Liver (tissue), 9 donors: Measurements from ENCODE around the gene PHKB. TPM values are rescaled to one million over a fixed set of nuclear protein-coding genes. Genes with fewer than 3 reads are reported as not detected.

Source experiments
- DNase-seq: peaks from one replicate; pipeline ENCODE4 v3.0.0-alpha.2; 2017; ENCODE audit warnings: low spot score
- H3K27ac ChIP-seq, 2 donors: one replicate each; pipeline ENCODE4 v1.7.0; 2013; ENCODE audit warnings: inconsistent platforms in 2 of 2, low read length in 2 of 2, control low read depth in 1 of 2, low read depth in 1 of 2, mild to moderate bottlenecking in 1 of 2
- H3K27me3 ChIP-seq, 4 donors: one replicate each; pipeline versions ENCODE4 v1.6.1 to v1.7.0; 2013; ENCODE audit warnings: low read length in 3 of 4, inconsistent platforms in 1 of 4, mild to moderate bottlenecking in 1 of 4, moderate library complexity in 1 of 4; ENCODE audit not compliant: control insufficient read depth in 4 of 4, insufficient read depth in 4 of 4
- H3K36me3 ChIP-seq, 4 donors: one replicate each; pipeline versions ENCODE4 v1.6.1 to v1.7.0; 2013; ENCODE audit warnings: low read length in 3 of 4, mild to moderate bottlenecking in 3 of 4, low read depth in 1 of 4, moderate library complexity in 1 of 4; ENCODE audit not compliant: control insufficient read depth in 4 of 4, insufficient read depth in 3 of 4
- H3K4me1 ChIP-seq, 4 donors: one replicate each; pipeline versions ENCODE4 v1.6.1 to v1.7.0; 2013; ENCODE audit warnings: low read length in 3 of 4, mild to moderate bottlenecking in 3 of 4, moderate library complexity in 1 of 4; ENCODE audit not compliant: control insufficient read depth in 4 of 4, insufficient read depth in 4 of 4
- H3K4me3 ChIP-seq, 3 donors: one replicate each; pipeline versions ENCODE4 v1.6.1 to v1.7.0; 2013; ENCODE audit warnings: low read length in 3 of 3, control low read depth in 1 of 3, low read depth in 1 of 3, mild to moderate bottlenecking in 1 of 3
- H3K9ac ChIP-seq, 2 donors: one replicate each; pipeline ENCODE4 v1.7.0; 2013; ENCODE audit warnings: low read length in 2 of 2, mild to moderate bottlenecking in 2 of 2, moderate library complexity in 2 of 2, control low read depth in 1 of 2, low read depth in 1 of 2
- H3K9me3 ChIP-seq, 4 donors: one replicate each; pipeline versions ENCODE4 v1.6.1 to v1.7.0; 2013; ENCODE audit warnings: low read length in 3 of 4; ENCODE audit not compliant: control insufficient read depth in 4 of 4
- ATF3 ChIP-seq: IDR thresholded peaks from 2 replicates; pipeline ENCODE4 v1.6.1; 2016; ENCODE audit warnings: antibody characterized with exemption
- EGR1 ChIP-seq, 2 donors: IDR thresholded peaks; 2 replicates each; pipeline ENCODE4 v1.6.1; 2016 to 2018; ENCODE audit warnings: antibody characterized with exemption in 2 of 2, low read depth in 2 of 2
- FOXA1 ChIP-seq: IDR thresholded peaks from 2 replicates; pipeline ENCODE4 v1.6.1; 2016; ENCODE audit warnings: antibody characterized with exemption
- FOXA2 ChIP-seq: IDR thresholded peaks from 2 replicates; pipeline ENCODE4 v1.6.1; 2016; ENCODE audit warnings: antibody characterized with exemption
- GABPA ChIP-seq, 2 donors: IDR thresholded peaks in 1 of 2; conservative IDR thresholded peaks in 1 of 2; 2 replicates each; pipeline ENCODE4 v1.6.1; 2016; ENCODE audit warnings: antibody characterized with exemption in 2 of 2, mild to moderate bottlenecking in 1 of 2, moderate library complexity in 1 of 2
- HNF4A ChIP-seq, 2 donors: conservative IDR thresholded peaks; 2 replicates each; pipeline ENCODE4 v1.6.1; 2016; ENCODE audit warnings: antibody characterized with exemption in 2 of 2, mild to moderate bottlenecking in 2 of 2
- HNF4G ChIP-seq: IDR thresholded peaks from 2 replicates; pipeline ENCODE4 v1.6.1; 2016; ENCODE audit warnings: antibody characterized with exemption
- JUND ChIP-seq, 2 donors: IDR thresholded peaks; 2 replicates each; pipeline ENCODE4 v1.6.1; 2016; ENCODE audit warnings: antibody characterized with exemption in 2 of 2
- NR2F2 ChIP-seq: IDR thresholded peaks from 2 replicates; pipeline ENCODE4 v1.6.1; 2016; ENCODE audit warnings: antibody characterized with exemption
- RAD21 ChIP-seq, 2 donors: IDR thresholded peaks; 2 replicates each; pipeline ENCODE4 v1.6.1; 2016; ENCODE audit warnings: antibody characterized with exemption in 2 of 2, mild to moderate bottlenecking in 2 of 2
- REST ChIP-seq: IDR thresholded peaks from 2 replicates; pipeline ENCODE4 v1.6.1; 2016; ENCODE audit warnings: antibody characterized with exemption, mild to moderate bottlenecking
- RXRA ChIP-seq, 2 donors: IDR thresholded peaks; 2 replicates each; pipeline ENCODE4 v1.6.1; 2017 to 2018; ENCODE audit warnings: antibody characterized with exemption in 2 of 2, mild to moderate bottlenecking in 1 of 2
- SP1 ChIP-seq: IDR thresholded peaks from 2 replicates; pipeline ENCODE4 v1.6.1; 2018; ENCODE audit warnings: antibody characterized with exemption, mild to moderate bottlenecking
- TAF1 ChIP-seq: conservative IDR thresholded peaks from 2 replicates; pipeline ENCODE4 v1.6.1; 2016; ENCODE audit warnings: antibody characterized with exemption, mild to moderate bottlenecking
- YY1 ChIP-seq: IDR thresholded peaks from 2 replicates; pipeline ENCODE4 v1.6.1; 2016; ENCODE audit warnings: antibody characterized with exemption, mild to moderate bottlenecking
- WGBS: extraction: QIAGEN DNeasy Blood & Tissue Kit; methylation state at CpG from one replicate; pipeline ENCODE4 v1.1.7; 2013; 5-methylcytosine and 5-hydroxymethylcytosine counted together
- polyA plus RNA-seq, 2 donors: library from polyadenylated mRNA; stranded (reverse) in 1 of 2; unstranded in 1 of 2; fragments of 200-250 nt in 1 of 2; fragments of >200 nt in 1 of 2; fragmentation: Nextera tagmentation in 1 of 2; extraction: Ambion mirVana in 1 of 2; gene quantifications; one replicate each; pipeline versions ENCODE4 v1.2.1 to v1.2.3, GENCODE V29; 2013 to 2015
- total RNA-seq, 2 donors: library from RNA; depleted of rRNA; stranded (reverse); fragments of >200 nt; gene quantifications; one replicate each; pipeline ENCODE4 v1.2.3, GENCODE V29; 2014
- TF ChIP-seq, protein P1 (sequence below): fragments of 150-350 bp; IDR thresholded peaks from 2 replicates; pipeline ENCODE4 v1.5.1; 2017; ENCODE audit warnings: improper control_type of control experiment, low read depth, low read length; ENCODE audit not compliant: missing input control
- TF ChIP-seq, protein P2 (sequence below): IDR thresholded peaks from 2 replicates; pipeline ENCODE4 v1.6.1; 2016; ENCODE audit warnings: antibody characterized with exemption
- donor health status: healthy.
- donor health status: healthy.
- donor health status: healthy.
- donor health status: healthy.
- donor health status: healthy.

The PHKB gene
- total and polyA plus RNA-seq, 4 donors = 13.2 to 49.1 (median 29.0) TPM

DNA sequence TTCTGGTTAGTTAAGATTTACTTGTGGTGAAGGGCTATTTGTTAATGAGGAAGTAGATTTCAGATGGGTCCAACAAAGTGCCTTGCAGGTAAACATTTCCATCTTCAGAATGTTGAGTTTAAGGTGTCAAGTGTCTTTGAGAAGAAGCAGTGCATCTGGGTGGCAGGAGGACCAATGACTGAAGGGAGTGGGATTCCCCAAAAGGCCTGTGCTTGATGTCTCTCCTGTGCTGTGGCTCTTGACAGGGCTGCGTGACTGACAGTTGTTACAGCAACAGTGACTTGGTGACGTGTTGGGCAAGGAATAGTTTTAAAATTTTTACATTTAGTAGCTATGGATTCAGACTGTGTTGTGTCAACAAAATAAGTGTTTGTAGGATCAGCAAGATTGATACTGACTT lies 149.9 kb downstream of the PHKB start:
- H3K27ac ChIP-seq = no peak overlapping the region
- no peaks in the 10 kb centered on the region for H3K9me3 ChIP-seq
- TF ChIP-seq RAD21 (IDR thresholded peaks at IDR 0.05) (no peak), EGR1 (IDR thresholded peaks at IDR 0.05; ENCODE audit: low read depth in 2 of 2) (no peak), GABPA (IDR thresholded peaks at IDR 0.05 in 1 of 2, conservative IDR thresholded peaks at IDR 0.05 in 1 of 2) (no peak), FOXA2 (no peak), NR2F2 (no peak), HNF4G (no peak), HNF4A (conservative IDR thresholded peaks at IDR 0.05) (no peak)
- TF ChIP-seq, protein P1, sequence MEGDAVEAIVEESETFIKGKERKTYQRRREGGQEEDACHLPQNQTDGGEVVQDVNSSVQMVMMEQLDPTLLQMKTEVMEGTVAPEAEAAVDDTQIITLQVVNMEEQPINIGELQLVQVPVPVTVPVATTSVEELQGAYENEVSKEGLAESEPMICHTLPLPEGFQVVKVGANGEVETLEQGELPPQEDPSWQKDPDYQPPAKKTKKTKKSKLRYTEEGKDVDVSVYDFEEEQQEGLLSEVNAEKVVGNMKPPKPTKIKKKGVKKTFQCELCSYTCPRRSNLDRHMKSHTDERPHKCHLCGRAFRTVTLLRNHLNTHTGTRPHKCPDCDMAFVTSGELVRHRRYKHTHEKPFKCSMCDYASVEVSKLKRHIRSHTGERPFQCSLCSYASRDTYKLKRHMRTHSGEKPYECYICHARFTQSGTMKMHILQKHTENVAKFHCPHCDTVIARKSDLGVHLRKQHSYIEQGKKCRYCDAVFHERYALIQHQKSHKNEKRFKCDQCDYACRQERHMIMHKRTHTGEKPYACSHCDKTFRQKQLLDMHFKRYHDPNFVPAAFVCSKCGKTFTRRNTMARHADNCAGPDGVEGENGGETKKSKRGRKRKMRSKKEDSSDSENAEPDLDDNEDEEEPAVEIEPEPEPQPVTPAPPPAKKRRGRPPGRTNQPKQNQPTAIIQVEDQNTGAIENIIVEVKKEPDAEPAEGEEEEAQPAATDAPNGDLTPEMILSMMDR = no peak
- 97% methylated on average over 2 of the region's 2 CpGs for WGBS
- H3K9ac ChIP-seq = no peak overlapping the region
- no peaks in the 10 kb centered on the region for H3K27me3 ChIP-seq
- DNase-seq = no peak
- peaks cover 3 to 21% (median 12%) of the 10 kb centered on the region in 4 donors for H3K36me3 ChIP-seq
- H3K4me1 ChIP-seq = no peaks in the 10 kb centered on the region
- H3K4me3 ChIP-seq = no peak overlapping the region

GRCh38 chr16:47611848-47612493 lies 150.8 kb downstream of the PHKB start:
- Histone ChIP-seq H3K27ac (no peak overlapping the region), H3K4me3 (no peak overlapping the region), H3K27me3 (no peaks in the 10 kb centered on the region), H3K9me3 (no peaks in the 10 kb centered on the region), H3K36me3 (peaks cover 3 to 18% (median 11%) of the 10 kb centered on the region in 4 donors), H3K4me1 (no peaks in the 10 kb centered on the region), H3K9ac (no peak overlapping the region)
- TF ChIP-seq FOXA1 (no peak), YY1 (no peak), TAF1 (no peak), ATF3 (no peak), RXRA (IDR thresholded peaks at IDR 0.05) (no peak), SP1 (no peak), HNF4G (no peak), EGR1 (IDR thresholded peaks at IDR 0.05; ENCODE audit: low read depth in 2 of 2) (no peak)
- 97% methylated on average over 4 of the region's 4 CpGs for WGBS
- no peak for DNase-seq

GRCh38 chr16:47612711-47613110 lies 151.6 kb downstream of the PHKB start:
- TF ChIP-seq HNF4A (conservative IDR thresholded peaks at IDR 0.05) (no peak), REST (no peak), FOXA1 (no peak), SP1 (no peak), JUND (IDR thresholded peaks at IDR 0.05) (no peak), TAF1 (no peak), RAD21 (IDR thresholded peaks at IDR 0.05) (no peak), HNF4G (no peak), RXRA (IDR thresholded peaks at IDR 0.05) (no peak)
- TF ChIP-seq, protein P2, sequence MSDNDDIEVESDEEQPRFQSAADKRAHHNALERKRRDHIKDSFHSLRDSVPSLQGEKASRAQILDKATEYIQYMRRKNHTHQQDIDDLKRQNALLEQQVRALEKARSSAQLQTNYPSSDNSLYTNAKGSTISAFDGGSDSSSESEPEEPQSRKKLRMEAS = no peak
- Histone ChIP-seq H3K9ac (no peak overlapping the region), H3K27me3 (no peaks in the 10 kb centered on the region), H3K27ac (no peak overlapping the region), H3K36me3 (peaks cover 3 to 18% (median 8%) of the 10 kb centered on the region in 4 donors), H3K4me1 (no peaks in the 10 kb centered on the region), H3K4me3 (no peak overlapping the region), H3K9me3 (no peaks in the 10 kb centered on the region)
- WGBS = 95% methylated on average over 2 of the region's 2 CpGs
- no peak for DNase-seq
